Gastroesophageal sphincter (tissue), 3 donors: Measurements from ENCODE around the gene DLG4.

Experiments
- CTCF ChIP-seq, 4 experiments: fragments of 200-600 bp in 2 of 4; fragments of 450-650 bp in 2 of 4; sonication (generic) in 1 of 4; IDR thresholded peaks; one replicate each; pipeline ENCODE4 v1.5.1; 2017 to 2019; ENCODE audit warnings: antibody characterized with exemption in 4 of 4, mild to moderate bottlenecking in 2 of 4, moderate library complexity in 2 of 4
- EP300 ChIP-seq: sonication (generic); formaldehyde crosslinking; IDR thresholded peaks from one replicate; pipeline ENCODE4 v1.6.1; 2017; ENCODE audit warnings: antibody characterized with exemption, mild to moderate bottlenecking
- POLR2A ChIP-seq, 2 donors: fragments of 450-650 bp; IDR thresholded peaks; one replicate each; pipeline ENCODE4 v1.6.1; 2017; ENCODE audit warnings: antibody characterized with exemption in 2 of 2, mild to moderate bottlenecking in 2 of 2, moderate library complexity in 1 of 2

DNA sequence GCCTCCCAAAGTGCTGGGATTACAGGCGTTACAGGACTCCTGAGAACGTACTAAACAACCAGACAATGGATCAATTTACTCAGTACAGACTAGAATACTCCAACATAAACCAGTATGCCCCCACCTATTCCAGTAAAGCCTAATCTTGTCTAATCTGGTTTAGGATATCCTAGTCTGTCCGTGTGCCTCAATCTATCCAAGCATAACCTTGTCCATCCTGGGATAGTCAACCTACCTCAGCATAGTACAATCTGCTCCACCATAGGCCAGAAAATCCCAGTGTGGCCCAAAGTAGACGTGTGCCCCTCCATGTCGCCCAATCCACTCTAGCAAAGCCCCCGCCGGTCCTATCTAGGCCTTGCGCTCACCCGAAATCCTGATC is 14.1 kb upstream of the DLG4 start:
- TF ChIP-seq POLR2A (IDR thresholded peaks at IDR 0.05) (no peak), CTCF (IDR thresholded peaks at IDR 0.05) (no peak), EP300 (no peak)
